Fibroblast of mammary gland (primary cell): ENCODE measurements around the gene DDX51.

ENCODE experiments used
- DNase-seq: peaks from one replicate; pipeline ENCODE4 v3.0.0-alpha.2; 2010; ENCODE audit warnings: low read depth
- H3K4me3 ChIP-seq: 2 replicates; pipeline ENCODE4 v1.5.1; 2011; ENCODE audit warnings: low read depth, mild to moderate bottlenecking, low read length, moderate library complexity; ENCODE audit not compliant: control insufficient read depth
- TF ChIP-seq, protein P1 (sequence below): conservative IDR thresholded peaks from 2 replicates; pipeline ENCODE4 v1.5.1; 2011; ENCODE audit warnings: low read depth, low read length, inconsistent platforms; ENCODE audit not compliant: control insufficient read depth, insufficient read depth

The DDX51 gene

GRCh38 chr12:132161036-132161781, 17.1 kb upstream of the DDX51 start:
- TF ChIP-seq, protein P1, sequence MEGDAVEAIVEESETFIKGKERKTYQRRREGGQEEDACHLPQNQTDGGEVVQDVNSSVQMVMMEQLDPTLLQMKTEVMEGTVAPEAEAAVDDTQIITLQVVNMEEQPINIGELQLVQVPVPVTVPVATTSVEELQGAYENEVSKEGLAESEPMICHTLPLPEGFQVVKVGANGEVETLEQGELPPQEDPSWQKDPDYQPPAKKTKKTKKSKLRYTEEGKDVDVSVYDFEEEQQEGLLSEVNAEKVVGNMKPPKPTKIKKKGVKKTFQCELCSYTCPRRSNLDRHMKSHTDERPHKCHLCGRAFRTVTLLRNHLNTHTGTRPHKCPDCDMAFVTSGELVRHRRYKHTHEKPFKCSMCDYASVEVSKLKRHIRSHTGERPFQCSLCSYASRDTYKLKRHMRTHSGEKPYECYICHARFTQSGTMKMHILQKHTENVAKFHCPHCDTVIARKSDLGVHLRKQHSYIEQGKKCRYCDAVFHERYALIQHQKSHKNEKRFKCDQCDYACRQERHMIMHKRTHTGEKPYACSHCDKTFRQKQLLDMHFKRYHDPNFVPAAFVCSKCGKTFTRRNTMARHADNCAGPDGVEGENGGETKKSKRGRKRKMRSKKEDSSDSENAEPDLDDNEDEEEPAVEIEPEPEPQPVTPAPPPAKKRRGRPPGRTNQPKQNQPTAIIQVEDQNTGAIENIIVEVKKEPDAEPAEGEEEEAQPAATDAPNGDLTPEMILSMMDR, result no peak
- no peak overlapping the region for H3K4me3 ChIP-seq
- peak; percentile 68 for DNase-seq

DNA sequence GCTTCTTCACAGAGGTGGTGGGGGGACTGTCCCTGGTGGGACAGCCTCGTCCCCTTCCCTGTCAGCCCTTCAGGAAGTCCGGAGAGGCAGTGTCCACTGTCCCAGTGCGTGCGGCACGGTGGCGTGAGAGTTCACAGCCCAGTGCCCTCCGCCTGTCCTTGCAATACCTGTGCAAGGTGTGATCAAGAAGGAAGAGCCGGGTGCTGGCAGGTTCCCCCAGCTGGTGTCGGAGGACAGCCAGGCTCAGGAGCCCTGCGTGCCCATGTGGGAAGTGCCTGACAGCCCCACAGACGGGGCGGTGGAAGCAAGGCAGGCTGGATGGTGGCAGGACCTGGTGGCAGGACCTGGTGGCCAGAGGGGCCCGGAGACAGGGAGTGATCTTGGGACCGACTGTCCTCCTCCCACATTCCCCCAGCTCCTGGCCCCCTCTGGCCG, 16.5 kb upstream of the DDX51 start:
- TF ChIP-seq, protein P1, result no peak
- no peak overlapping the region for H3K4me3 ChIP-seq
- DNase-seq, result no peak

- TF ChIP-seq, protein P1, result no peak
- DNase-seq, result no peak
- no peak overlapping the region for H3K4me3 ChIP-seq
Measured at GRCh38 chr12:132160016-132160415, 15.9 kb upstream of the DDX51 start.

DNA sequence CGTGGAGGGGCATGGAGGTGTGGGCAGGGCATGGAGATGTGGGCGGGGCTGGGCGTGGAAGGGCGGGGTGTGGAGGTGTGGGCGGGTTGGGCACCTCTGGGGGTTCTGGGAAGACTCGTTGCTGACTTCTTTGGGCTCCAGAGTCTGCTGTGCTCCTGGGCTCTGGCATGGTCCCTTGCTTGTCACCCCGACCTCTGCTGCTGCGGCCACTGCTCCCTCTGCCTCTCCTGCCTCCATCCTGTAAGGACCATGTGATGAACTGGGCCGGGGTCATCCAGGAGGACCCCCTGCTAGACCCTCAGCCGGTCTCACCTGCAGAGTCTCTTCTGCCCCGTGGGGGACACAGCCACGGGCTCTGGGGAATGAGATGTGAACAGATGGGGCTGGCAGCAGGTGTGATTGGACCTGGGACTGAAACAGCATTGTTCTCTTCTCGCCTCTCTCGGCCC, 15.5 kb upstream of the DDX51 start:
- no peak overlapping the region for H3K4me3 ChIP-seq
- TF ChIP-seq, protein P1, result no peak
- DNase-seq, result no peak

DNA sequence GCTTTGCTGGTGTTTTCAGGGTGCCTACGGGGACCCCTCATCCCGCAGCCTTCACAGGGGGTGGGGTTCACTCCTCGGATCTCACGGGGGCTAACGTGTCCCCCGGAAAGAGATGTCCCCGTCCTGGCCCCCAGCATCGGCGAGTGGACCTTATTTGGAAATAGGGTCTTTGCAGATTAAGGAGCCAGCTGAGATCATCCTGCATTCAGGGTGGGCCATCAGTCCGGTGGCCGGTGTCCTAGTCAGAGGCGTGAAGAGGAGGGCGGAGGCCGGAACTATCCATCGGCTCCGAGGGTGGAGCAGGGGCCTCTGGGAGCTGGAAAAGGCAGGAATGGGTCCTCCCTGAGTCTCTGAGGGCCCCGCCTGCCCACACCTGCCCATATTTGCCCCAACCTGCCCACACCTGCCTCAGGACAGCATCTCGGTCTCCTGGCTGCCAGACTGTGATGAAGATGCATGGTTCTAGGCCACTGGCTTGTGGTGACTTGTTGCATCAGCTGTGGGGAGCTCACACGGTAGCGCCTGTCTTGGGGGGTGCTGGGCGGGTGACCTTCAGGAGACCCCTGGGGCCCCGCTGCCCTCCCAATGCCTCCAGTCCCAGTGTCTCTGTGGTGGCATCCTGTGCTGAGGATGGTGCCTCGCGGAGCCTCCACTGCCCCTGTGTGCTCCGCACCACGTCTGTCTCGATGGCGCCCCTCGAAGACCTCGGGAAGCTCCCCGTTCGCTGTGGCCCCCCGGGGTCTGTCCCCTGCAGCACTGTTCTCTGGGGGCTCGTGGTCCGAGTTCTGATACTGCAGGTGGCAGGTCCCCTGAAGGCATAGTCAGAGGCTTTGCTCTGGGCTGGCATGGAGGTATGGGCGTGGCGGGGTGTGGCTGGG, 14.8 kb upstream of the DDX51 start:
- TF ChIP-seq, protein P1, result no peak
- H3K4me3 ChIP-seq, result no peak overlapping the region
- DNase-seq, result no peak

GRCh38 chr12:132157733-132158409, 13.8 kb upstream of the DDX51 start:
- no peak for DNase-seq
- H3K4me3 ChIP-seq, result no peak overlapping the region
- TF ChIP-seq, protein P1, result no peak
